ENCODE results near the gene ACSM5. TPM values are rescaled to one million over a fixed set of nuclear protein-coding genes. Genes with fewer than 3 reads are reported as not detected.
"Not testable (repeated sequence)": the region's sequence is repeated elsewhere in the genome, so short reads cannot be mapped to it uniquely, and the experiment has no call there.

Gene ACSM5
- total RNA-seq, 2 experiments from 2014 or later, result not detected

DNA sequence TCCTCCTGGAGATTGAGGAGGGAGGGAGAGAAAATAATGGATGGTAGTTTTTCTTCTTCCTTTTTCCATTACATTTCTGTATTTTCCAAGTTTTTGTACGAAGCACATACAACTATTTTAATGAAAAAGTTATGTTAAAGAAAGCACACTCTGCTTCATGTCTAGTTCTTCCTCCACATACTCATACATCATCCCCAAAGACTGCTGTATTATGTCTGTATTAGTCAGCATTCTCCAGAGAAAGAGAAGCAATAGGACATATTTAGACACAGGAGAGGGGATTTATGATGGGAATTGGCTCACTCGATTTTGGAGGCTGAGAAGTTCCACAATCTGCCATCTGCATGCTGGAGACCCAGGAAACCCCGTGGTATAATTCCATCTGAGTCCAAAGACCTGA lies 31.9 kb downstream of the ACSM5 start:
- Histone ChIP-seq H3K36me3 (ENCODE audit: insufficient read depth, low read length) (no peaks in the 10 kb centered on the region), H3K4me1 (ENCODE audit: insufficient read depth, low read length) (no peaks in the 10 kb centered on the region), H3K4me3 (ENCODE audit: low read length) (no peak overlapping the region), H3K27me3 (ENCODE audit: control insufficient read depth in 1 of 2, insufficient read depth in 2 of 2, low read length in 2 of 2) (no peaks in the 10 kb centered on the region), H3K9me3 (ENCODE audit: control insufficient read depth in 1 of 2, insufficient read depth in 1 of 2, low read length in 2 of 2) (no peaks in the 10 kb centered on the region), H3K27ac (ENCODE audit: low read depth in 1 of 2, low read length in 2 of 2) (no peak overlapping the region)
- H3K4me1 Mint-ChIP-seq (ENCODE audit: low read depth), result no peaks in the 10 kb centered on the region
- ChIA-PET POLR2A (no interaction called here), CTCF (no interaction called here)
- no peak overlapping the region for H3K4me3 Mint-ChIP-seq
- H3K36me3 Mint-ChIP-seq (ENCODE audit: low read depth), result no peaks in the 10 kb centered on the region
- no peaks in the 10 kb centered on the region for H3K9me3 Mint-ChIP-seq
- DNase-seq, result no peak
- H3K27me3 Mint-ChIP-seq, result peaks cover 6% of the 10 kb centered on the region
- TF ChIP-seq CTCF (IDR thresholded peaks at IDR 0.05), result no peak
- intact Hi-C loops (cut with DNase I, micrococcal nuclease), result no loop called here
- no peak overlapping the region for H3K27ac Mint-ChIP-seq
- ATAC-seq (ENCODE audit: poor library complexity), result no peak

DNA sequence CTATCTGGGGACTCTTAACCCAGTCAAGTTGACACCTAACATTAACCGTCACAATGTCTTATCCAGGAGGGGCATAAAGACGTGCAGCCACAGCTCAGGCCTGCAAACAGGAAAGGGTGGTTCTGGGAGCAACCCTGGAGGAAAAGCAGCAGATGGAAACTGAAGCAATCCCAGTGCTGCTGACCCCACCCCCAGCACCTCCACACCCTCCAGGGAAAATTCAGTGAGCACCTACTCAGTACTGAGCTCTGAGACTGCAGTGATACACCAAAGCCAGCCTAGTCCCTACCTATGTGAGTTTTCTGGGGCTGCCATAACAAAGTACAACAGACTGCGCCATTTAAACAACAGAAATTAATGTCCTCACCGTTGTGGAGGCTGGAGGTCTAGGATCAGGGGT lies 32.5 kb downstream of the ACSM5 start:
- POLR2A ChIA-PET; ATAC-seq (ENCODE audit: poor library complexity); H3K4me3 ChIP-seq (ENCODE audit: low read length); CTCF ChIA-PET; H3K27me3 ChIP-seq (ENCODE audit: control insufficient read depth in 1 of 2, insufficient read depth in 2 of 2, low read length in 2 of 2); H3K27ac Mint-ChIP-seq; DNase-seq; H3K27ac ChIP-seq (ENCODE audit: low read depth in 1 of 2, low read length in 2 of 2); H3K36me3 ChIP-seq (ENCODE audit: insufficient read depth, low read length); H3K4me1 ChIP-seq (ENCODE audit: insufficient read depth, low read length); H3K4me1 Mint-ChIP-seq (ENCODE audit: low read depth); H3K9me3 ChIP-seq (ENCODE audit: control insufficient read depth in 1 of 2, insufficient read depth in 1 of 2, low read length in 2 of 2); H3K9me3 Mint-ChIP-seq; H3K4me3 Mint-ChIP-seq; intact Hi-C loops (cut with DNase I, micrococcal nuclease); H3K36me3 Mint-ChIP-seq (ENCODE audit: low read depth); H3K27me3 Mint-ChIP-seq: not testable (repeated sequence)

GRCh38 chr16:20446652-20447393 lies 37.5 kb downstream of the ACSM5 start:
- POLR2A ChIA-PET; H3K4me1 Mint-ChIP-seq (ENCODE audit: low read depth); H3K36me3 ChIP-seq (ENCODE audit: insufficient read depth, low read length); H3K9me3 Mint-ChIP-seq; H3K9me3 ChIP-seq (ENCODE audit: control insufficient read depth in 1 of 2, insufficient read depth in 1 of 2, low read length in 2 of 2); CTCF ChIA-PET; H3K27ac ChIP-seq (ENCODE audit: low read depth in 1 of 2, low read length in 2 of 2); H3K27ac Mint-ChIP-seq; ATAC-seq (ENCODE audit: poor library complexity); H3K36me3 Mint-ChIP-seq (ENCODE audit: low read depth); DNase-seq; intact Hi-C loops (cut with DNase I, micrococcal nuclease); H3K27me3 ChIP-seq (ENCODE audit: control insufficient read depth in 1 of 2, insufficient read depth in 2 of 2, low read length in 2 of 2); H3K4me3 ChIP-seq (ENCODE audit: low read length); H3K4me3 Mint-ChIP-seq; H3K4me1 ChIP-seq (ENCODE audit: insufficient read depth, low read length); H3K27me3 Mint-ChIP-seq: not testable (repeated sequence)

DNA sequence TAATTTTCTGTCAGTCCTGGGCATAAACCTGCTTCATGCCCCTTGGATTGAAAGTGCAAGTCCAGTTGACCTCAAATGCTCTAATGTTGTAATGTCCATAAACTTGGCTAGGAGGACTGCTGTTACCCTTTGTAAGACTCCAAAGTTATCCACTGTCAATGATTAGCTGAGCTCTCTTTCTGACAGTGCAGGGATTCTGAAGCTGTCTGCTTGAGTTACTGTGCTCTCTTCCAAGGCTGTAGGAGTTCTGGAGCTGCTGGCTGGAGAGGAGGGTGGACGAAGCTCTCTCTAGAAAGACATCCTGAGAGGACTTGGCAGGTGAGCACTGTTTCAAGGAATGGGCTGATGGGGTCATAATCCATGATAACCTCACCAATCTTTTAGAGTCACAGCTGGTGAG lies 42.0 kb downstream of the ACSM5 start, which contains the start of gene ACSM2A:
Gene ACSM2A (plus strand): TSS at position 158 of the 400 bp plus-strand sequence. CDS start 8,594 bp downstream, outside the sequence.
- intact Hi-C loops (cut with DNase I, micrococcal nuclease); H3K27ac Mint-ChIP-seq; DNase-seq; CTCF ChIA-PET; H3K27me3 ChIP-seq (ENCODE audit: control insufficient read depth in 1 of 2, insufficient read depth in 2 of 2, low read length in 2 of 2); H3K9me3 Mint-ChIP-seq; H3K9me3 ChIP-seq (ENCODE audit: control insufficient read depth in 1 of 2, insufficient read depth in 1 of 2, low read length in 2 of 2); H3K27ac ChIP-seq (ENCODE audit: low read depth in 1 of 2, low read length in 2 of 2); H3K36me3 ChIP-seq (ENCODE audit: insufficient read depth, low read length); H3K27me3 Mint-ChIP-seq; H3K4me1 ChIP-seq (ENCODE audit: insufficient read depth, low read length); H3K4me1 Mint-ChIP-seq (ENCODE audit: low read depth); ATAC-seq (ENCODE audit: poor library complexity); POLR2A ChIA-PET; H3K4me3 Mint-ChIP-seq; H3K4me3 ChIP-seq (ENCODE audit: low read length); H3K36me3 Mint-ChIP-seq (ENCODE audit: low read depth): not testable (repeated sequence)

GRCh38 chr16:20453633-20454032 lies 44.3 kb downstream of the ACSM5 start:
- H3K27ac Mint-ChIP-seq; H3K9me3 ChIP-seq (ENCODE audit: control insufficient read depth in 1 of 2, insufficient read depth in 1 of 2, low read length in 2 of 2); H3K36me3 ChIP-seq (ENCODE audit: insufficient read depth, low read length); DNase-seq; H3K9me3 Mint-ChIP-seq; H3K4me1 ChIP-seq (ENCODE audit: insufficient read depth, low read length); H3K4me3 Mint-ChIP-seq; H3K27ac ChIP-seq (ENCODE audit: low read depth in 1 of 2, low read length in 2 of 2); intact Hi-C loops (cut with DNase I, micrococcal nuclease); ATAC-seq (ENCODE audit: poor library complexity); H3K36me3 Mint-ChIP-seq (ENCODE audit: low read depth); H3K4me3 ChIP-seq (ENCODE audit: low read length); H3K27me3 ChIP-seq (ENCODE audit: control insufficient read depth in 1 of 2, insufficient read depth in 2 of 2, low read length in 2 of 2); H3K27me3 Mint-ChIP-seq; H3K4me1 Mint-ChIP-seq (ENCODE audit: low read depth); CTCF ChIA-PET; POLR2A ChIA-PET: not testable (repeated sequence)

DNA sequence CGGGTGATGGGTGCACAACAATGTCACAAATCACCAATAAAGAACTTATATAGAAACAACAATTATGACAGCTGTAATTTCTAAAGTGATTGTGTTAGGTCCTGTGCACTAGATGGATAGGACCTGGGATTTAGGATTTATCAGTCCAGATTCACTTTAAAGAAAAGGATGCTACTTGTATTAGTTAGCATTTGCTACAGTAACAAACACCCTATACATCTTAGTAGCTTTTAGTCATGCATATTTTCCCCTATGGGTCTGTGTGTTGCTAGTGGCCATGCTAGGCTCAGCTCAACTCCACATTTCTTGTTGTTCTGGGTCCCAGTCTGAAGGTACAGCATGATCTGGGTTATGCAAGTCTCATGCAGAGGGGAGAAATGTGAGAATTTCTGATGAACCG lies 49.9 kb downstream of the ACSM5 start:
- POLR2A ChIA-PET; H3K27me3 Mint-ChIP-seq; H3K27ac ChIP-seq (ENCODE audit: low read depth in 1 of 2, low read length in 2 of 2); CTCF ChIA-PET; H3K27me3 ChIP-seq (ENCODE audit: control insufficient read depth in 1 of 2, insufficient read depth in 2 of 2, low read length in 2 of 2); H3K36me3 ChIP-seq (ENCODE audit: insufficient read depth, low read length); H3K4me3 Mint-ChIP-seq; H3K27ac Mint-ChIP-seq; H3K9me3 Mint-ChIP-seq; DNase-seq; H3K36me3 Mint-ChIP-seq (ENCODE audit: low read depth); H3K4me1 Mint-ChIP-seq (ENCODE audit: low read depth); ATAC-seq (ENCODE audit: poor library complexity); intact Hi-C loops (cut with DNase I, micrococcal nuclease); H3K4me3 ChIP-seq (ENCODE audit: low read length); H3K4me1 ChIP-seq (ENCODE audit: insufficient read depth, low read length); H3K9me3 ChIP-seq (ENCODE audit: control insufficient read depth in 1 of 2, insufficient read depth in 1 of 2, low read length in 2 of 2): not testable (repeated sequence)
